ENCODE results near the gene OSBPL10. TPM values are rescaled to one million over a fixed set of nuclear protein-coding genes. Genes with fewer than 3 reads are reported as not detected.

Gene OSBPL10
- total and polyA plus RNA-seq, 2 of the 8 experiments (the other 6 are each of a cell fraction or from before 2014, with no cell fraction given): 26.2 to 86.7 TPM

- H3K4me2 ChIP-seq (ENCODE audit: insufficient read depth in 1 of 2, low read depth in 2 of 2, low read length in 2 of 2): no peak overlapping the region
- H3K14ac ChIP-seq (ENCODE audit: insufficient read length): no peak overlapping the region
- H2BK5ac ChIP-seq (ENCODE audit: low read depth, low read length): no peak overlapping the region
- H4K20me1 ChIP-seq (replicated peaks in 1 of 2; ENCODE audit: control insufficient read depth in 1 of 2, insufficient read depth in 2 of 2, low read length in 2 of 2): no peaks in the 10 kb centered on the region
- no peak overlapping the region for H4K5ac ChIP-seq (ENCODE audit: insufficient read length, low read depth, low read length)
- H2BK12ac ChIP-seq (ENCODE audit: low read depth, low read length): no peak overlapping the region
- H3K27ac ChIP-seq (ENCODE audit: low read depth, low read length): no peak overlapping the region
- no peaks in the 10 kb centered on the region for H3K36me3 ChIP-seq (ENCODE audit: control insufficient read depth in 2 of 4, insufficient read depth in 4 of 4, low read length in 3 of 4)
- 95% methylated on average over 1 of the region's 1 CpG; no CpG with 5 or more reads in 1 of the 2 experiments for WGBS, 2 experiments (ENCODE audit: extremely low coverage in 1 of 2, insufficient coverage in 1 of 2, insufficient read length in 1 of 2, insufficient replicate concordance in 2 of 2, low coverage in 1 of 2, low lambda C conversion rate in 2 of 2, missing lambda C conversion rate in 1 of 2)
- H3K4me3 ChIP-seq (ENCODE audit: extremely low read depth in 1 of 4, insufficient read depth in 2 of 4, low read depth in 3 of 4, low read length in 4 of 4): no peak overlapping the region
- H3K23me2 ChIP-seq (ENCODE audit: low read depth, low read length): no peaks in the 10 kb centered on the region
- H2AK5ac ChIP-seq (ENCODE audit: low read depth, low read length): no peak overlapping the region; the same call in 1 of the 2 replicates
- peaks cover 0 to 32% of the 10 kb centered on the region in 2 experiments; a peak in 2 of 4 replicates for H3K79me2 ChIP-seq (ENCODE audit: control insufficient read depth in 1 of 2, insufficient read depth in 2 of 2, low read length in 2 of 2)
- H3K4me1 ChIP-seq (replicated peaks in 1 of 4; ENCODE audit: control insufficient read depth in 3 of 4, insufficient read depth in 4 of 4, low read length in 3 of 4): no peaks in the 10 kb centered on the region
- ChIA-PET CTCF (ENCODE audit: partially characterized antibody) (no interaction called here), POLR2A (ENCODE audit: partially characterized antibody) (interaction anchor here (0.6 kb wide), 2 partner anchors 535 to 566 kb away, joined by 3 to 5 read pairs; no protein-coding TSS in a partner anchor)
- no peak overlapping the region for H2AFZ ChIP-seq (ENCODE audit: low read length)
- no peak overlapping the region for H3K9ac ChIP-seq (replicated peaks in 1 of 4; ENCODE audit: extremely low read depth in 1 of 4, low read depth in 3 of 4, low read length in 3 of 4)
- H3K79me1 ChIP-seq (ENCODE audit: low read depth, low read length): no peaks in the 10 kb centered on the region; the same call in 1 of the 2 replicates
- no peak overlapping the region for H2BK20ac ChIP-seq (ENCODE audit: low read length)
- H2BK120ac ChIP-seq (replicated peaks; ENCODE audit: low read depth, low read length): no peak overlapping the region
- DNase-seq (ENCODE audit: low read depth in 1 of 2, low spot score in 2 of 2) (no peak), FAIRE-seq (no peak)
- H3K4ac ChIP-seq (replicated peaks; ENCODE audit: insufficient read length, low read depth, low read length): no peak overlapping the region
- no peak overlapping the region for H2BK15ac ChIP-seq (ENCODE audit: low read length)
- H3K56ac ChIP-seq (replicated peaks; ENCODE audit: insufficient read length, low read depth, low read length): no peak overlapping the region
- no peak overlapping the region for H4K8ac ChIP-seq (ENCODE audit: extremely low read depth, insufficient read depth, low read length)
- H4K91ac ChIP-seq (replicated peaks; ENCODE audit: insufficient read length, low read length): no peak overlapping the region
- no peaks in the 10 kb centered on the region for H3K27me3 ChIP-seq (replicated peaks in 1 of 4; ENCODE audit: control insufficient read depth in 3 of 4, extremely low read depth in 1 of 4, insufficient read depth in 3 of 4, low read length in 3 of 4)
- H3K23ac ChIP-seq (ENCODE audit: insufficient read length): no peak overlapping the region
- TF ChIP-seq BCL11A (IDR thresholded peaks at IDR 0.05; ENCODE audit: low read depth in 2 of 2, low read length in 2 of 2): no peak
- no peak for TF ChIP-seq CREB1 (IDR thresholded peaks at IDR 0.05)
- no peak for TF ChIP-seq SUZ12 (IDR thresholded peaks at IDR 0.05; ENCODE audit: low read length)
- no peak for TF ChIP-seq SIRT6 (IDR thresholded peaks at IDR 0.05; ENCODE audit: low read length)
- TF ChIP-seq POLR2A (IDR thresholded peaks at IDR 0.05; ENCODE audit: control extremely low read depth in 1 of 2, low read depth in 2 of 2, low read length in 2 of 2): no peak
- H3K18ac ChIP-seq (ENCODE audit: extremely low read depth, low read length): no peak overlapping the region
- H3K9me3 ChIP-seq (ENCODE audit: insufficient read depth in 2 of 2, low read depth in 1 of 2, low read length in 1 of 2): no peaks in the 10 kb centered on the region
These were observed 204.0 kb downstream of the OSBPL10 start for GRCh38 chr3:31777092-31777491.
